Panc1 (cell line): ENCODE results near the gene TSPAN3.

Experiments used
- CTCF ChIP-seq: fragments of 450-650 bp; IDR thresholded peaks from 2 replicates; pipeline ENCODE4 v1.5.1; 2017; ENCODE audit warnings: mild to moderate bottlenecking
- REST ChIP-seq, 2 experiments: IDR thresholded peaks; 2 replicates each; pipeline ENCODE4 v1.6.1; 2011 to 2012; ENCODE audit warnings: low read depth in 2 of 2, control low read depth in 1 of 2, low read length in 1 of 2, mild to moderate bottlenecking in 1 of 2, moderate library complexity in 1 of 2; ENCODE audit not compliant: insufficient read depth in 1 of 2

- TF ChIP-seq CTCF (no peak), REST (IDR thresholded peaks at IDR 0.05; ENCODE audit: insufficient read depth in 1 of 2, low read depth in 2 of 2, low read length in 1 of 2) (no peak)
Observed at GRCh38 chr15:77064539-77065308, 6.2 kb downstream of the TSPAN3 start.
